Measurements from ENCODE around the gene MRPL21. TPM values are rescaled to one million over a fixed set of nuclear protein-coding genes. Genes with fewer than 3 reads are reported as not detected.

MRPL21 gene
- total and polyA plus RNA-seq, 2 donors from 2014 or later = 45.0 to 147 TPM

- H3K4me1 ChIP-seq (ENCODE audit: control insufficient read depth in 2 of 3, insufficient read depth in 2 of 3, low read depth in 1 of 3, low read length in 3 of 3) = peaks cover 0 to 5% (median 4%) of the 10 kb centered on the region in 3 donors
- H3K9ac ChIP-seq (ENCODE audit: low read length in 3 of 3) = no peak overlapping the region
- peaks cover 2 to 48% (median 33%) of the 10 kb centered on the region in 3 donors for H3K36me3 ChIP-seq (ENCODE audit: control insufficient read depth in 2 of 3, insufficient read depth in 3 of 3, low read length in 3 of 3)
- FAIRE-seq (no peak), DNase-seq (peak in 1 of 5 donors; percentile 66)
- H3K27me3 ChIP-seq (ENCODE audit: control insufficient read depth, insufficient read depth, low read length) = no peaks in the 10 kb centered on the region
- intact Hi-C loops (cut with DNase I) = no loop called here
- no peak overlapping the region for H3K4me3 ChIP-seq (ENCODE audit: low read length in 3 of 3)
- H3K27ac ChIP-seq (ENCODE audit: low read depth in 2 of 2, low read length in 2 of 2) = no peak overlapping the region
- TF ChIP-seq CTCF (IDR thresholded peaks at IDR 0.05; ENCODE audit: borderline replicate concordance, extremely low read depth, insufficient read depth) = no peak
- no peaks in the 10 kb centered on the region for H3K9me3 ChIP-seq (ENCODE audit: control insufficient read depth in 2 of 3, insufficient read depth in 1 of 3, low read length in 3 of 3)
Measured at GRCh38 chr11:68896171-68896959, 7.3 kb downstream of the MRPL21 start.

- intact Hi-C loops (cut with DNase I) = no loop called here
- Histone ChIP-seq H3K4me1 (ENCODE audit: control insufficient read depth in 2 of 3, insufficient read depth in 2 of 3, low read depth in 1 of 3, low read length in 3 of 3) (peaks cover 0 to 8% (median 5%) of the 10 kb centered on the region in 3 donors), H3K27me3 (ENCODE audit: control insufficient read depth, insufficient read depth, low read length) (no peaks in the 10 kb centered on the region), H3K27ac (ENCODE audit: low read depth in 2 of 2, low read length in 2 of 2) (no peak overlapping the region), H3K4me3 (ENCODE audit: low read length in 3 of 3) (no peak overlapping the region), H3K9ac (ENCODE audit: low read length in 3 of 3) (no peak overlapping the region), H3K36me3 (ENCODE audit: control insufficient read depth in 2 of 3, insufficient read depth in 3 of 3, low read length in 3 of 3) (peaks cover 2 to 44% (median 24%) of the 10 kb centered on the region in 3 donors), H3K9me3 (ENCODE audit: control insufficient read depth in 2 of 3, insufficient read depth in 1 of 3, low read length in 3 of 3) (no peaks in the 10 kb centered on the region)
- FAIRE-seq (no peak), DNase-seq (no peak)
- no peak for TF ChIP-seq CTCF (IDR thresholded peaks at IDR 0.05; ENCODE audit: borderline replicate concordance, extremely low read depth, insufficient read depth)
Measured at GRCh38 chr11:68893282-68893681, 10.3 kb downstream of the MRPL21 start.

- H3K27ac ChIP-seq (ENCODE audit: low read depth in 2 of 2, low read length in 2 of 2) = no peak overlapping the region
- H3K4me3 ChIP-seq (ENCODE audit: low read length in 3 of 3) = no peak overlapping the region
- intact Hi-C loops (cut with DNase I) = no loop called here
- H3K9me3 ChIP-seq (ENCODE audit: control insufficient read depth in 2 of 3, insufficient read depth in 1 of 3, low read length in 3 of 3) = no peaks in the 10 kb centered on the region
- H3K9ac ChIP-seq (ENCODE audit: low read length in 3 of 3) = no peak overlapping the region
- H3K27me3 ChIP-seq (ENCODE audit: control insufficient read depth, insufficient read depth, low read length) = no peaks in the 10 kb centered on the region
- no peak for TF ChIP-seq CTCF (IDR thresholded peaks at IDR 0.05; ENCODE audit: borderline replicate concordance, extremely low read depth, insufficient read depth)
- peaks cover 2 to 37% (median 18%) of the 10 kb centered on the region in 3 donors for H3K36me3 ChIP-seq (ENCODE audit: control insufficient read depth in 2 of 3, insufficient read depth in 3 of 3, low read length in 3 of 3)
- FAIRE-seq (no peak), DNase-seq (no peak)
- peaks cover 0 to 8% (median 5%) of the 10 kb centered on the region in 3 donors for H3K4me1 ChIP-seq (ENCODE audit: control insufficient read depth in 2 of 3, insufficient read depth in 2 of 3, low read depth in 1 of 3, low read length in 3 of 3)
Measured at GRCh38 chr11:68892576-68892975, 11.1 kb downstream of the MRPL21 start.

All from kidney (tissue), 14 donors.